Skin epidermis (tissue), 12 donors: ENCODE data around the gene HIPK3.

Source experiments
- H3K27ac ChIP-seq, 21 experiments: fragments of 200-600 bp; sonication (generic) in 11 of 21; one replicate each; pipeline ENCODE4 v1.5.0; 2020; ENCODE audit warnings: mild to moderate bottlenecking in 3 of 21, inconsistent platforms in 2 of 21, moderate library complexity in 2 of 21
- H3K4me3 ChIP-seq, 7 experiments: fragments of 200-600 bp; sonication (generic) in 2 of 7; one replicate each; pipeline ENCODE4 v1.5.0; 2020; ENCODE audit warnings: inconsistent platforms in 2 of 7, mild to moderate bottlenecking in 2 of 7, moderate library complexity in 1 of 7

HIPK3 gene

DNA sequence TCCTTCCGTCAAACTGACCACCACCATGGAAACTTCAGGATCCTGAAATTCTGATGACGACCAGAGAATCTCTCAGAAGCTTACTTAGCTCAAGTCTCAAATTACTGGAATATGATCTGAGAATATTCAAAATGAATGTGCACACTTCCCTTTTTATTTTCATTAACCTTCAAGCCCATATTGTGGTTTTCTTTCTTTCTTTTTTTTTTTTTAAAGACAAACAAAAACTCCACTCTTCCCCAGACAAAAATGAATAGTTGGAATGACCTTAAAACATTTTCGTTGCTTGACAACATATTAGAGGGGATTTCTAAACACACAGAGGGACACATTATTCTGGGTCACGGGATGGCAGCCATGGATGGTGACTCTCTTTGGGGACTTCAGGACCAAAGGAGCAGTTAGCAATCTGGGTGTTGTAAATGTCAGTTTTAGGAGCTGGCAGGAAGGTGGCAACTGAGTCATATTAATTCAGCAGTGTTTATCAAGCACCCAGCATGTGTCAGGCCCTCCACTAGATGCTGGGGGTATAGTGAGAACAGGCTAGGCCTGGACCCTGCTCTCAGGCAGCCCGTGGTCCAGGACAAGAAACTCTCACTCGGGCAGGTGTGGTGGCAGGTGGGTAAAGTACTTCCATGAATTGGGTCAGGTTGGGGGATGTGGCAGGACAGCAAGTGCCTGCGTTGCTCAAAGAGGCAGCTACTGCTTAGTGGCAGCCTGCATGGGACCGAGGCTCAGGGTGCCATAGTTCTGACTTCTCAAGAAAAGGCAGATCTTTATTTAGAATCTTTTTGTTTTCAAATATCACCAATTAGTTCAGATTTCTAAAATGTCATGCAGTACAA lies 126.1 kb downstream of the HIPK3 start:
- no peak overlapping the region for H3K4me3 ChIP-seq
- H3K27ac ChIP-seq: peak overlapping the region in 1 of 21 experiments; percentile 57

- H3K27ac ChIP-seq: no peak overlapping the region
Measured at GRCh38 chr11:33383920-33384209, 126.7 kb downstream of the HIPK3 start.

GRCh38 chr11:33384220-33384619 lies 127.0 kb downstream of the HIPK3 start:
- Histone ChIP-seq H3K27ac (no peak overlapping the region), H3K4me3 (no peak overlapping the region)

More at GRCh38 chr11:33383920-33384209, 126.7 kb downstream of the HIPK3 start:
- H3K4me3 ChIP-seq: no peak overlapping the region

GRCh38 chr11:33387581-33387980 lies 130.4 kb downstream of the HIPK3 start:
- Histone ChIP-seq H3K27ac (no peak overlapping the region), H3K4me3 (no peak overlapping the region)

DNA sequence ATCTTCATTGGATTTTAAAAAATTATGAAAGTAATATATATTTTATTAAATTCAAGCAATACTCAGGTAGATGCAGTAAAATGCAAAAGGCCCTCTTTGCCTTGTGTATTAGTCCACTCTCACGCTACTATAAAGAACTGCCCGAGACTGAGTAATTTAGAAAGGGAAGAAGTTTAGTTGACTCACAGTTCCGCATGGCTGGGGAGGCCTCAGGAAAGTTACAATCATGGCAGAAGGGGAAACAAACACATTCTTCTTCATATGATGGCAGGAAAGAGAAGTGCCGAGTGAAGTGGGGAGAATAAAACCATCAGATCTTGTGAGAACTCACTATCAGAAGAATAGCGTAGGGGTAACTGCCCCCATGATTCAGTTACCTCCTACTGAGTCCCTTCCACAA lies 130.8 kb downstream of the HIPK3 start:
- Histone ChIP-seq H3K27ac (no peak overlapping the region), H3K4me3 (no peak overlapping the region)

DNA sequence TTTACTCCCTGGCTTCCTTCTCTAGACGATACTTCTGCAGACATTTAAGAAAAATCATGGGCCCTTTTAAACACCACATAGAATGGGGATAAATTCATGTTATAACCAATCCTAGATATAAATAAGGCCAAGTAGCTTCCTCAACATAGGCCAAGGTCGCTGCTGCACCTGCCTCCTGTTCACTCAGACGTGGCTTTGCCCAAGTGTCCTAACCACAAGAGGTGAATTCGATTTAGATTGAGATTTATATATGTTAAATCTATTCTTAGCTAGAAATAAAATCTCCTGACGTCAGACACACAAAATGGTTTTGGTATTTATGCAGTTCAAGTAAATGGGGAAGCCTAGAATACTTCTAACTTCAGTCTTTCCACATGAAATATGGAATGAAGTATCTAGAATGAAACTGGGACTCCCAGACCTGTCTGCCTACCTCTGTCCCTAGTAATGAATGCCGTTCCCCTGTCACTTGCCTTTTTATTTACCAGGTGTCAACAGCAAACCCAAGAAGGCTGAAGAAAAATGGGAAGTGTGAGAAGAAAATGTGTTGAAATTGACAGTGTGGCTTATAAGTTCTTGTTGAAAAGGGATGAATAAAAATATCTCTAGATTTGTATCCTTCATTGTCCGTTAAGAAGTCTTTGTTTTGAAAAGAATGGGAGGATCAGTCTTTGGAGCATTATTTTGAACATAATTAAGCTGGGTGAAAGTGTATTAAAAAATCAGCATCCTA lies 131.8 kb downstream of the HIPK3 start:
- no peak overlapping the region for H3K27ac ChIP-seq
- H3K4me3 ChIP-seq: no peak overlapping the region

GRCh38 chr11:33389635-33390034 lies 132.5 kb downstream of the HIPK3 start:
- H3K27ac ChIP-seq: no peak overlapping the region
- no peak overlapping the region for H3K4me3 ChIP-seq

- Histone ChIP-seq H3K27ac (no peak overlapping the region), H3K4me3 (no peak overlapping the region)
Measured at GRCh38 chr11:33390944-33391892, 134.0 kb downstream of the HIPK3 start.

DNA sequence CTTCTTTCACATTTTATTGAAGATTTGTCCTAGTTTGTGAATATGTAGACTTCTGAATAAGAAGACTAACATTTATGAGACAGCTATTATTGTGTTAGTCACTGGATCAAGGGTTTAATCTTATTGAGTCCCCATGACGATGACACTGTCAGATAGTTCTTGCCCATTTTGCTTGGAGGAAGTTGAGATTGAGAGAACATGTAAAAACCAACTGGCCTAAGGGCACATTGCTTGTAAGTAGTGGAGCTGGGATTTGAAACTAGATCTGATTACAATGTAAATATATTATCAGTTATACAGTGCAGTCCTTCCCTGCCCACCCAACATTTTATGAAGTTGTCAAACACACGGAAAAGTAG lies 134.7 kb downstream of the HIPK3 start:
- Histone ChIP-seq H3K27ac (no peak overlapping the region), H3K4me3 (no peak overlapping the region)

DNA sequence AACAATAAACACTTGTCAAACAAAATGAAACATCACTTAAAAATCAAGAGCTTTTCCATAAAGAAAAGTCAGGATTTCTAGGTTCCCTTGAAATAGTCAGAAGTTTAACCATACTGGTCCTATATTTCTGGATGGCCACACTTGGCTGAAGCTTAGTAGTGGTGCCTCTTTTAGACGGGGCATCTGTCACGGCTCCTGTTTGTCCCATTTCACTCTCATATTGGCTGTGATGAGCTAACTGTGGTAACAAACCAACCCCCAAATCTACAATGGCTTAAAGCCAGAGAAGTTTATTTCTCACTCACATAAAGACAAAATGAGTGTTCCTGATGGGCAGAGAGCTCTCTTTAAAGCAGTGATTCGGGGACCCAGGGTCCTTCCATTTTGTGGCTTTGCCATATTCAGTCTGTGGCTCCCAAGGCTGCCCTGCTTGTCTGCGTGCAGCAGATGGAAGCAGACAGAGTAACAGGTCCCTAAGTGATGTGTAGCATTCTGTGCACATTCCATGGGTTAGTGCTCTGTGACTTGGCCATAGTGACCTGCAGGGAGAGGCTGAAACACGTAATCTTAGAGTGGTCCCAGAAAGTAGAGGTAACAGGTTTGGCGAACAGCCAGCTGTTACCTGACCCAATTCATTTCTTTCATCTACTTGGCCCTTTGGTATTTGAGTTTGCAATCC lies 137.4 kb downstream of the HIPK3 start:
- no peak overlapping the region for H3K4me3 ChIP-seq

GRCh38 chr11:33396361-33396760 lies 139.2 kb downstream of the HIPK3 start:
- no peak overlapping the region for H3K27ac ChIP-seq
- H3K4me3 ChIP-seq: no peak overlapping the region

More for the DNA sequence above, 137.4 kb downstream of the HIPK3 start:
- H3K27ac ChIP-seq: no peak overlapping the region

DNA sequence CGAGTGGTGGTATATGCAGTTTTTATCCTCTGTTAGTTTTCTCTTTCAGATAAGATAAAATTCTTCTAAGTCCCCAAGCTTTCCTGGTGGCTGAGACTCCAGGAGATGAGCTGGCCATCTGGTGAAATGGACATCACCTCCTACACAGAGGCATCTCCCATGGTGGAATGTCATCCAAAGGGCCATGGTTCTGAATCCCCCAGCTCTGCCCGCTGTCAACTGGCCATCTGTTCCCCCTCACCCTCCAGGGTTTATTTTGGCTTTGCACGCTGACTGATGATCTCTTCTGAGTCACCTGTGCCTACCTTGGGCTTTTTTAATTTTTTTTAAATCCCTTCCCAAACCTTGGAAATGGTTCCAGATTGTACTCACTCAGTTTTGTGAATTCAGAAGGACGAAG lies 142.2 kb downstream of the HIPK3 start:
- H3K4me3 ChIP-seq: no peak overlapping the region
- H3K27ac ChIP-seq: no peak overlapping the region

DNA sequence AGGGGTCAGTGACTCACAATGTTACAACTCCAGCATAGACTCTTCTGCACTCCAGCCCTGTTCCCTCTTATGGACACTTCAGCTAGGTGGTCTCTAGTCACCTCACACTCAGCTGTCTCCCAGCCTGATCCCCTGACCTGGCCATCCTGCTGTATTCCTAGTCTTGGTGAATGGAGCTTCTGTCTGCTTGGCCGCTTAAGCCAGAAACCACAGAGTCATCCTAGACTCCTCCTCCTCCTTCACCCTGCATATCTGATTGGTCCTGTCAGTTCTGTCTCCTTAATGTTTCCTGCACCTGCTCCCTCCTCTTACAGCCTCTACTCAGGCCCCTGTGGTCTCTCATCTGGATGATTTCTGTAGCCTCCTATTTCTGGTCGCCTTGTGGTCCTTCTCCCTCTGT lies 144.9 kb downstream of the HIPK3 start:
- H3K27ac ChIP-seq: no peak overlapping the region
- no peak overlapping the region for H3K4me3 ChIP-seq

GRCh38 chr11:33403344-33403743 lies 146.2 kb downstream of the HIPK3 start:
- Histone ChIP-seq H3K4me3 (no peak overlapping the region), H3K27ac (no peak overlapping the region)

DNA sequence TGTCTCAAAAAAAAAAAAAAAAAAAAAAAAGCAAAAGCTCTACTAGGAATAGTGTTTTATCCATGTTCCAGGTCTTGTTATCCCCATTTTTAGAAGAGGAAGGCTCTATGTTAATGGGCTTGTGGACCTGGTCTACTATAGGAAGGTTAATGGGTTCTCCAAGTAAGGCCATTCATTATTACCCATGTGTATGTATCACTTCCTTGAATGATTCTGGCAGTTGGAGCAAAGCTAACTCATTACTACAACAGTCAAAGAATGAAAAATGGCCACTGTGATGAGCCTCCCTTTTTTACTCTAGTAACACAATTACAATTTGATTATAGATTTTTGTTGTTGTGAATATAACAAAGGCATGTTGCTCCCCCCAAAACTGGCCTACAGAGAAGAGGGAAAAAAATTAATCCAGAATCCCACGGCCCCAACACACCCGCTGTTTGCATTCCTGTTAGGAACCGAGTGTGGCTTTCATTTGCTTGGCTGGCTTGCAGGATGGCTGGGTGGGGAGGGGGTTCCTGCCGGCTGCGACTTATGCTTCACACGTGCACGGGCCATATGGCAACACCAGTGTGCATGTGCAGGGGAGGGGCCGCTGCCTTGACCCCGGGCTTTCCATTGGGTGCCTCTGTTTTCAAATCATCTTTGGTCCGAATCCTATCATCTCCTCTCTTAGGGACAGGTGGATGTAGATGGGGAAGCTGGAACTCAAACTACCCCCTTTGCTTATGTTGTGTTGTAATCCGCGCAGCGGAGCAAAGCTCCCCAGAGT lies 148.8 kb downstream of the HIPK3 start:
- no peak overlapping the region for H3K4me3 ChIP-seq
- no peak overlapping the region for H3K27ac ChIP-seq
